ENCODE results near the gene PRR16. TPM values are rescaled to one million over a fixed set of nuclear protein-coding genes. Genes with fewer than 3 reads are reported as not detected.

The PRR16 gene
- polyA plus RNA-seq, 1 donor = 19.3 TPM

GRCh38 chr5:120567066-120567465, 103.0 kb downstream of the PRR16 start:
- no peak for DNase-seq (ENCODE audit: low read depth)

- no peak for DNase-seq (ENCODE audit: low read depth)
Observed at GRCh38 chr5:120567921-120568320, 103.8 kb downstream of the PRR16 start.

GRCh38 chr5:120568711-120569110, 104.6 kb downstream of the PRR16 start:
- no peak for DNase-seq (ENCODE audit: low read depth)

- DNase-seq (ENCODE audit: low read depth) = no peak
Observed at GRCh38 chr5:120576588-120576987, 112.5 kb downstream of the PRR16 start.

- no peak for DNase-seq (ENCODE audit: low read depth)
Observed at GRCh38 chr5:120582635-120583034, 118.5 kb downstream of the PRR16 start.

GRCh38 chr5:120586646-120587045, 122.5 kb downstream of the PRR16 start:
- no peak for DNase-seq (ENCODE audit: low read depth)

GRCh38 chr5:120591911-120592310, 127.8 kb downstream of the PRR16 start:
- no peak for DNase-seq (ENCODE audit: low read depth)

GRCh38 chr5:120599576-120599975, 135.5 kb downstream of the PRR16 start:
- no peak for DNase-seq (ENCODE audit: low read depth)

GRCh38 chr5:120600639-120601038, 136.5 kb downstream of the PRR16 start:
- no peak for DNase-seq (ENCODE audit: low read depth)

- DNase-seq (ENCODE audit: low read depth) = no peak
Observed at GRCh38 chr5:120602033-120602432, 137.9 kb downstream of the PRR16 start.

GRCh38 chr5:120604884-120605283, 140.8 kb downstream of the PRR16 start:
- no peak for DNase-seq (ENCODE audit: low read depth)

- DNase-seq (ENCODE audit: low read depth) = no peak
Observed at GRCh38 chr5:120605325-120606079, 141.4 kb downstream of the PRR16 start.

GRCh38 chr5:120609570-120609969, 145.5 kb downstream of the PRR16 start:
- DNase-seq (ENCODE audit: low read depth) = no peak

GRCh38 chr5:120610145-120610544, 146.0 kb downstream of the PRR16 start:
- no peak for DNase-seq (ENCODE audit: low read depth)

- no peak for DNase-seq (ENCODE audit: low read depth)
Observed at GRCh38 chr5:120613729-120614128, 149.6 kb downstream of the PRR16 start.

- peak; percentile 34 for DNase-seq (ENCODE audit: low read depth)
Observed at GRCh38 chr5:120614531-120615180, 150.6 kb downstream of the PRR16 start.

- no peak for DNase-seq (ENCODE audit: low read depth)
Observed at GRCh38 chr5:120615967-120616645, 152.0 kb downstream of the PRR16 start.

GRCh38 chr5:120621339-120621738, 157.2 kb downstream of the PRR16 start:
- no peak for DNase-seq (ENCODE audit: low read depth)

- no peak for DNase-seq (ENCODE audit: low read depth)
Observed at GRCh38 chr5:120624021-120624563, 160.0 kb downstream of the PRR16 start.

GRCh38 chr5:120628156-120628555, 164.1 kb downstream of the PRR16 start:
- DNase-seq (ENCODE audit: low read depth) = no peak

- DNase-seq (ENCODE audit: low read depth) = no peak
Observed at GRCh38 chr5:120630550-120630949, 166.4 kb downstream of the PRR16 start.

- no peak for DNase-seq (ENCODE audit: low read depth)
Observed at GRCh38 chr5:120631611-120632010, 167.5 kb downstream of the PRR16 start.

GRCh38 chr5:120632430-120632829, 168.3 kb downstream of the PRR16 start:
- DNase-seq (ENCODE audit: low read depth) = no peak
